Thoracic aorta (tissue), 2 donors: Measurements from ENCODE around the gene VMP1. TPM values are rescaled to one million over a fixed set of nuclear protein-coding genes. Genes with fewer than 3 reads are reported as not detected.

ENCODE experiments used
- ATAC-seq: fragments of 150-250 bp; one replicate; pipeline ENCODE4 v1.8.0; 2017; ENCODE audit warnings: low read depth; ENCODE audit not compliant: insufficient number of reproducible peaks, low FRiP score
- DNase-seq: peaks from one replicate; pipeline ENCODE4 v3.0.0-alpha.2; 2020; ENCODE audit warnings: low spot score
- H3K27ac ChIP-seq, 2 donors: fragments of 200-600 bp; sonication (generic); 1 replicate in 1 of 2; 2 replicates in 1 of 2; pipeline ENCODE4 v1.5.1; 2016; ENCODE audit warnings: mild to moderate bottlenecking in 2 of 2, moderate library complexity in 2 of 2
- H3K27me3 ChIP-seq: fragments of 200-600 bp; sonication (generic); replicated peaks from 2 replicates; pipeline ENCODE4 v1.6.0; 2016; ENCODE audit warnings: mild to moderate bottlenecking; ENCODE audit not compliant: insufficient read depth
- H3K36me3 ChIP-seq: fragments of 200-600 bp; sonication (generic); one replicate; pipeline ENCODE4 v1.5.1; 2016
- H3K4me1 ChIP-seq, 2 donors: fragments of 200-600 bp; sonication (generic); 1 replicate in 1 of 2; 2 replicates in 1 of 2; pipeline versions ENCODE4 v1.5.1 to v1.6.0; 2016; ENCODE audit warnings: low read depth in 2 of 2, mild to moderate bottlenecking in 1 of 2; ENCODE audit not compliant: control insufficient read depth in 1 of 2
- H3K4me3 ChIP-seq: fragments of 200-600 bp; sonication (generic); 2 replicates; pipeline ENCODE4 v1.5.1; 2016; ENCODE audit warnings: mild to moderate bottlenecking
- H3K9me3 ChIP-seq: fragments of 200-600 bp; sonication (generic); 2 replicates; pipeline ENCODE4 v1.5.1; 2016
- CTCF ChIP-seq: fragments of 200-600 bp; sonication (generic); IDR thresholded peaks from one replicate; pipeline ENCODE4 v1.5.1; 2019; ENCODE audit warnings: antibody characterized with exemption
- total RNA-seq, 2 donors: library from RNA; depleted of rRNA; stranded (reverse); fragments of >200 nt; gene quantifications; one replicate each; pipeline versions ENCODE4 v1.1.0 to v1.2.3, GENCODE V29; 2016

The VMP1 gene
- total RNA-seq, 2 donors from 2014 or later = 183 to 728 TPM

GRCh38 chr17:59733697-59734096 is 26.2 kb downstream of the VMP1 start:
- Histone ChIP-seq H3K4me3 (no peak overlapping the region), H3K36me3 (peaks cover 14% of the 10 kb centered on the region), H3K9me3 (no peaks in the 10 kb centered on the region), H3K4me1 (peaks cover 0 to 8% of the 10 kb centered on the region in 2 donors), H3K27me3 (no peaks in the 10 kb centered on the region), H3K27ac (no peak overlapping the region)
- no peak for TF ChIP-seq CTCF
- no peak for ATAC-seq
- no peak for DNase-seq

- DNase-seq (no peak), ATAC-seq (no peak)
- H3K27me3 ChIP-seq = no peaks in the 10 kb centered on the region
- H3K4me1 ChIP-seq = peaks cover 0 to 8% of the 10 kb centered on the region in 2 donors
- no peaks in the 10 kb centered on the region for H3K9me3 ChIP-seq
- peaks cover 14% of the 10 kb centered on the region for H3K36me3 ChIP-seq
- H3K27ac ChIP-seq = no peak overlapping the region
- no peak for TF ChIP-seq CTCF
- no peak overlapping the region for H3K4me3 ChIP-seq
These were observed 26.8 kb downstream of the VMP1 start for GRCh38 chr17:59734226-59734625.

GRCh38 chr17:59737324-59737723 is 29.9 kb downstream of the VMP1 start:
- DNase-seq (no peak), ATAC-seq (no peak)
- H3K4me3 ChIP-seq = no peak overlapping the region
- TF ChIP-seq CTCF = no peak
- no peaks in the 10 kb centered on the region for H3K27me3 ChIP-seq
- peaks cover 14% of the 10 kb centered on the region for H3K36me3 ChIP-seq
- no peak overlapping the region for H3K27ac ChIP-seq
- H3K9me3 ChIP-seq = no peaks in the 10 kb centered on the region
- H3K4me1 ChIP-seq = no peaks in the 10 kb centered on the region

- H3K27me3 ChIP-seq = no peaks in the 10 kb centered on the region
- H3K27ac ChIP-seq = no peak overlapping the region
- no peaks in the 10 kb centered on the region for H3K9me3 ChIP-seq
- DNase-seq = no peak
- H3K4me1 ChIP-seq = no peaks in the 10 kb centered on the region
- TF ChIP-seq CTCF = no peak
- no peak overlapping the region for H3K4me3 ChIP-seq
- no peaks in the 10 kb centered on the region for H3K36me3 ChIP-seq
- no peak for ATAC-seq
These were observed 36.4 kb downstream of the VMP1 start for GRCh38 chr17:59743842-59744241.

- no peaks in the 10 kb centered on the region for H3K4me1 ChIP-seq
- no peak for TF ChIP-seq CTCF
- H3K36me3 ChIP-seq = no peaks in the 10 kb centered on the region
- H3K9me3 ChIP-seq = no peaks in the 10 kb centered on the region
- DNase-seq (no peak), ATAC-seq (no peak)
- no peaks in the 10 kb centered on the region for H3K27me3 ChIP-seq
- no peak overlapping the region for H3K27ac ChIP-seq
- H3K4me3 ChIP-seq = no peak overlapping the region
These were observed 37.6 kb downstream of the VMP1 start for GRCh38 chr17:59745040-59745439.
